Thyroid gland (tissue), 4 donors: ENCODE measurements around the gene MNS1. TPM values are rescaled to one million over a fixed set of nuclear protein-coding genes. Genes with fewer than 3 reads are reported as not detected.

Experiments used
- DNase-seq, 2 donors: peaks; one replicate each; pipeline ENCODE4 v3.0.0-alpha.2; 2019
- H3K27ac ChIP-seq, 3 donors: fragments of 200-600 bp; sonication (generic); 1 replicate in 2 of 3; 2 replicates in 1 of 3; pipeline ENCODE4 v1.5.1; 2016 to 2019; ENCODE audit warnings: mild to moderate bottlenecking in 1 of 3, moderate library complexity in 1 of 3
- H3K27me3 ChIP-seq: fragments of 200-600 bp; sonication (generic); one replicate; pipeline ENCODE4 v1.5.1; 2019
- H3K36me3 ChIP-seq, 2 donors: fragments of 200-600 bp; sonication (generic); one replicate each; pipeline ENCODE4 v1.5.1; 2016 to 2019
- H3K4me1 ChIP-seq, 2 donors: fragments of 200-600 bp; sonication (generic); one replicate each; pipeline ENCODE4 v1.5.1; 2017 to 2019
- H3K4me3 ChIP-seq, 3 donors: fragments of 200-600 bp; sonication (generic); replicated peaks in 1 of 3; 1 replicate in 2 of 3; 2 replicates in 1 of 3; pipeline ENCODE4 v1.5.1; 2016; ENCODE audit warnings: mild to moderate bottlenecking in 1 of 3
- H3K9me3 ChIP-seq: fragments of 200-600 bp; sonication (generic); one replicate; pipeline ENCODE4 v1.5.1; 2017
- CTCF ChIP-seq, 6 experiments: fragments of 200-600 bp in 3 of 6; fragments of 450-650 bp in 3 of 6; sonication (generic) in 3 of 6; IDR thresholded peaks; one replicate each; pipeline ENCODE4 v1.5.1; 2016 to 2019; ENCODE audit warnings: antibody characterized with exemption in 6 of 6, mild to moderate bottlenecking in 2 of 6, inconsistent platforms in 1 of 6, moderate library complexity in 1 of 6
- POLR2A ChIP-seq, 2 donors: fragments of 450-650 bp; IDR thresholded peaks; one replicate each; pipeline ENCODE4 v1.6.1; 2017; ENCODE audit warnings: antibody characterized with exemption in 2 of 2, mild to moderate bottlenecking in 2 of 2, moderate library complexity in 1 of 2
- WGBS, 2 donors: methylation state at CpG; one replicate each; pipeline ENCODE4 v1.1.5; 2017; 5-methylcytosine and 5-hydroxymethylcytosine counted together
- intact Hi-C: fragments of 100-400 bp; cut with DNase I; formaldehyde crosslinking; loops from one replicate; pipeline ENCODE4 v1.15.1; 2023
- total RNA-seq, 4 donors: library from RNA; depleted of rRNA; stranded (reverse); fragments of >200 nt; gene quantifications; one replicate each; pipeline ENCODE4 v1.2.3, GENCODE V29; 2016

MNS1 gene
- 1 to 10 TPM in 3 of 4 donors, under 1 TPM in 1; 0.78 to 1.6 (median 1.4) TPM for total RNA-seq

DNA sequence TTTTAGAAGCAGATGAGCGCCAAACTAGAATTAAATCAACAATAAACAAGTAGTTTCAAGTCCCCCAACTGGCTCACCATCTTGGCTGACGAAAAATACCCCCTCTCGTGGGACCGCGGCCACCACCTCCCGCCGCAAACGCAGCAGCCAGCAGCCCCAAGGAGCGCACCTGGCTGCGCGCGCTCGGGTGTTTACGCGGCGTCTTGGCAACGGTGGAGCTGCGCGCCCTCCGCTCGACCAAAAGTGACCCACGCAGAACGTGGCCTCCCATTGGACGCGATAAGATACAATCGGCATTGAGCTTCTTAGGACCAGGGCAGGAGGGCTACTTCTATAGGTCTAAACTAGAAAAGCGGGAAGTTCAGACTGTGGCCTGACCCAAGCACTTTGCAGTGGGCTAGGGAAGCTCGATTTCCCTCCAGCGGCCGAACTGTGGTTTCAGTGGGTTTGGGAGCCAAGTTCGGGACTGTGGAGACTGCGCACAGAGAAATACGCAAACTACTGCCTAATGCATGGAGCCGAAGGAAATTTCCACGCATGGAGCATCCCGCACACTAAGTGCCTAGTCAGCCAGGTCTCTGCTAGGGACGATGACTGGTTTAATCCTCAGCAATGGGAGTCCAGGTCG, at the start of gene MNS1:
MNS1 (minus strand) TSS at position 245 of the 628 bp plus-strand sequence; CDS start at position 80, 165 bp downstream.
- intact Hi-C loops = no loop called here
- Histone ChIP-seq H3K9me3 (no peaks in the 10 kb centered on the region), H3K27me3 (no peaks in the 10 kb centered on the region), H3K4me1 (peaks cover 0 to 6% of the 10 kb centered on the region in 2 donors), H3K27ac (no peak within 1 kb of the TSS), H3K36me3 (no peaks in the 10 kb centered on the region), H3K4me3 (peak within 1 kb of the TSS; percentile 29 to 49 (median 46))
- DNase-seq = peak; percentile 92 to 94
- 2 to 3% methylated on average over 28 to 38 of the region's 38 CpGs for WGBS, 2 donors
- TF ChIP-seq POLR2A (IDR thresholded peaks at IDR 0.05) (no peak), CTCF (IDR thresholded peaks at IDR 0.05) (no peak)

DNA sequence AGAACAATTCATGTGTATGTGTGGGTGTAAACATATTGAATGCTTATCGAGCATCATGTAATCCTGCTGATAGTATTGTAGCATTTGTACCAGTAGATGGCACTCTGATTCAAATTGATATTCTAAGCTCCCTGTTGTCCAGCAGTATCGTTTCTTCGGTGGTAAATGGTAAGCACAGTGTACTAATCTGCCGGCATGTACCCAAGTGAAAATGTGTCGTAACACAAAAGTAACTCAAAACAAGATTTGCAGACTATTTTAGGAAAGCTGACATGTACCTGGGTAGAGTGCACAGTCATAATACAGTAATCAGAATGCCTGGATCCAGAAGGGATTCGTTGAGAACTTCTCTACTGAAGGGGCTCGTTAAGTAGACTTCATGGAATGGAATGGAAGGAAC, 31.7 kb upstream of the MNS1 start:
- intact Hi-C loops = loop anchor here (10.0 kb wide), 2 partner anchors 648 to 808 kb away; no protein-coding TSS in a partner anchor
- Histone ChIP-seq H3K27ac (no peak overlapping the region), H3K36me3 (no peaks in the 10 kb centered on the region), H3K9me3 (no peaks in the 10 kb centered on the region), H3K4me3 (no peak overlapping the region), H3K27me3 (no peaks in the 10 kb centered on the region), H3K4me1 (no peaks in the 10 kb centered on the region)
- no peak for DNase-seq
- TF ChIP-seq CTCF (IDR thresholded peaks at IDR 0.05) (peak in 5 of 6 experiments; percentile 18 to 62 (median 58)), POLR2A (IDR thresholded peaks at IDR 0.05) (no peak)
- WGBS, 2 donors = 34 to 40% methylated on average over 7 of the region's 7 CpGs

DNA sequence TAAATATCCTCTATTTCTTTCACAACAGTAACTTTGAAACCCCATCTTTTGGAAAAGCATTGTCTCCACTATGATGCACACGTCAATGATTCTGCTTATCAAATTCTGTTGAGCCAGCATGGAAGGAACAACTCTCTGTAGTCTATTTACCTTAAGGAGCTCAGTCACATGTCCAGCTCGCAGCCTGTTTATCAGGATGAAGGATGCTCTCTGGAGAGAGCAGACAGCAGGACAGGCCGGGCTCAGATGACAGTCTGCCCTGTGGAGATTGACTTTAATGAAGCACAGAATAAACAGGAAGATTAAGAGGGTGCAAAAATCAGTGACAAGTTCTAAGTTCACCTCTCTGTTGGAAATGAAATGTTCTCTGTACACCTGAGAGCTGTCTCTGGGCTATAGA, 30.6 kb upstream of the MNS1 start:
- no peaks in the 10 kb centered on the region for H3K36me3 ChIP-seq
- 53 to 65% methylated on average over 3 of the region's 3 CpGs for WGBS, 2 donors
- no peak overlapping the region for H3K27ac ChIP-seq
- no peaks in the 10 kb centered on the region for H3K27me3 ChIP-seq
- no peaks in the 10 kb centered on the region for H3K9me3 ChIP-seq
- intact Hi-C loops = loop anchor here (10.0 kb wide), 2 partner anchors 649 to 809 kb away; no protein-coding TSS in a partner anchor
- TF ChIP-seq POLR2A (IDR thresholded peaks at IDR 0.05) = no peak
- TF ChIP-seq CTCF (IDR thresholded peaks at IDR 0.05) = no peak
- no peaks in the 10 kb centered on the region for H3K4me1 ChIP-seq
- no peak overlapping the region for H3K4me3 ChIP-seq
- DNase-seq = no peak

- no peak for DNase-seq
- no peaks in the 10 kb centered on the region for H3K36me3 ChIP-seq
- H3K4me3 ChIP-seq = no peak overlapping the region
- intact Hi-C loops = loop anchor here (10.0 kb wide), 2 partner anchors 650 to 810 kb away; no protein-coding TSS in a partner anchor
- H3K9me3 ChIP-seq = no peaks in the 10 kb centered on the region
- no peak overlapping the region for H3K27ac ChIP-seq
- H3K4me1 ChIP-seq = no peaks in the 10 kb centered on the region
- 69 to 74% methylated on average over 3 of the region's 3 CpGs for WGBS, 2 donors
- no peaks in the 10 kb centered on the region for H3K27me3 ChIP-seq
- no peak for TF ChIP-seq CTCF (IDR thresholded peaks at IDR 0.05)
- no peak for TF ChIP-seq POLR2A (IDR thresholded peaks at IDR 0.05)
Observed at GRCh38 chr15:56495053-56495452, 30.1 kb upstream of the MNS1 start.

DNA sequence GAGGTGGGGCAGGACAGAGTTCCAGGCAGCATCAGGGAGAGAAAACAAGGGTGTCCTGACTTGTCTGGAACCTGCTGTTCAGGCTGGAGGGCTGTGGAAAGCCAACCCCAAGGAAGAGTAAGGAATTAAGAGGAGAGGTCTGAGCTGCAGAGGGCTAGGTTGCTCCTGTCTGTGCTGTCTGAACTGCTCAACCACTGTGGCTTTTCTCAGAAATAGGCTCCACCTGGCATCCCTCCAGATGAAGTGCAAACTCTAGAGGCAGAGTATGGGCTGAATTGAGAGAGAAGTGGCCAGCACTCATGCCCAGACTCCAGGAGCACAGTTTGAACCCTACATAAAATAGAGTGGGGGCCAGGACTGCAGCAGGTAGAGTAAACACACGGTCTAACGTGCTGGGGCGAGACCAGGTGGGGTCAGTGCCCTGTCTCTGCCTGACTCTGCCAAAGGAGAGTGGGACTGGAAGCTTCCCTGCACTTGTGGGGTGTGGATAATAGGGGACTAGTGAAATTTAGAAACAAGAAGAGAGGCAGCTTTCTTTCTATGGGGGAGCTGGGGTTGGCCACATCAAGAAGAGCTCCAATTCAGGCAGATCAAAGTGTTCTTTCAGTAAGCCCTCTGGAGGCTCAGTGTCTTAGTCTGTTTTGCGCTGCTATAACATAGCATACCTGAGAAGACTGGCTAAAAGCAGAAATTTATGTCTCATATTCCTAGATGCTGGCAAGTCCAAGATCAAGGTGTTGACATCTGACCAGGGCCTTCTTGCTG, 28.0 kb upstream of the MNS1 start:
- no peak for DNase-seq
- intact Hi-C loops = loop anchor here (10.0 kb wide), 2 partner anchors 652 to 812 kb away; no protein-coding TSS in a partner anchor
- H3K27ac ChIP-seq = no peak overlapping the region
- 72 to 100% methylated on average over 1 to 4 of the region's 4 CpGs for WGBS, 2 donors
- no peaks in the 10 kb centered on the region for H3K27me3 ChIP-seq
- no peaks in the 10 kb centered on the region for H3K4me1 ChIP-seq
- no peaks in the 10 kb centered on the region for H3K36me3 ChIP-seq
- TF ChIP-seq POLR2A (IDR thresholded peaks at IDR 0.05) (no peak), CTCF (IDR thresholded peaks at IDR 0.05) (no peak)
- H3K9me3 ChIP-seq = no peaks in the 10 kb centered on the region
- H3K4me3 ChIP-seq = no peak overlapping the region
